ENCODE results near the gene AQP5. TPM values are rescaled to one million over a fixed set of nuclear protein-coding genes. Genes with fewer than 3 reads are reported as not detected.

Gene AQP5
- total and polyA plus RNA-seq, 2 donors (not counting 3 experiments of a cell fraction or from before 2014, with no cell fraction given): 0.95 to 2.3 TPM

DNA sequence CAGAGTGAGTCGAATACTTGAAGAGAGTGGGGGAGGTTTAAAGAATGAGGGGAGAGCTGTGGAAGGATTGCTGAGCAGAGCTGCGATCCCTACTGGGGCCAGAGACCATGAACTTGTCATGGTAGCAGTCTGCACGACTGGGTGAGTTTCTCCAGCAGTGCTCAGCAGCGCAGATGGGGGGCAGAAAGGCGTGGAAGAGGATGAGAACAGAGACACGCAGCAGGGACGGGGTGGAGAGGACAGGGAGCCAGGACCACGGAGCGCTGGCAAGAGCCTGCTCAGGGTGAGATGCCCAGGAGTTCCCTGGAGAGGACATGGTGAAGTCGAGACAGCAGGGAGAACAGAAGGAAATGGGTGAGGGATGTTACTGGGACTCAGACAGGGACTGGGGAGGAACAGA, 9.0 kb downstream of the AQP5 start:
- no peak overlapping the region for H3K9ac ChIP-seq (replicated peaks; ENCODE audit: extremely low read depth, insufficient read depth, low read length)
- BruUV-seq (replicated peaks): no TSS peak
- H3K36me3 ChIP-seq (ENCODE audit: control insufficient read depth in 2 of 2, extremely low read depth in 1 of 2, insufficient read depth in 2 of 2, low read length in 2 of 2): no peaks in the 10 kb centered on the region
- FAIRE-seq (no peak), DNase-seq (ENCODE audit: low read depth, low spot score) (no peak)
- H3K9me1 ChIP-seq (replicated peaks; ENCODE audit: control insufficient read depth, extremely low read depth, insufficient read depth, low read length): no peaks in the 10 kb centered on the region
- H4K20me1 ChIP-seq (replicated peaks; ENCODE audit: control insufficient read depth, extremely low read depth, insufficient read depth, low read length): no peaks in the 10 kb centered on the region
- dilution Hi-C loops (cut with MboI; ENCODE audit: extremely low pct_ligation_motif_present, low sequenced_read_pairs): loop anchor here (25.0 kb wide), 1 partner anchor 92 kb away; the partner anchor contains the start of gene ASIC1
- H3K27me3 ChIP-seq (ENCODE audit: control insufficient read depth in 2 of 2, insufficient read depth in 2 of 2, low read length in 2 of 2): peaks cover 16 to 18% of the 10 kb centered on the region in 2 experiments
- no peak overlapping the region for H2AFZ ChIP-seq (ENCODE audit: low read depth, low read length)
- H3K9me3 ChIP-seq (replicated peaks; ENCODE audit: control insufficient read depth, insufficient read depth, low read length): no peaks in the 10 kb centered on the region
- ChIA-PET POLR2A (no interaction called here), CTCF (interaction anchor here (1.4 to 11.4 kb wide), 6 partner anchors 11 to 114 kb away, joined by 4 to 317 read pairs (median 147); partner anchors contain the start of genes ASIC1 and SMARCD1)
- H3K27ac ChIP-seq (ENCODE audit: insufficient read depth, low read depth, low read length): no peak overlapping the region
- peaks cover 4% of the 10 kb centered on the region for H3K4me1 ChIP-seq (ENCODE audit: control insufficient read depth, extremely low read depth, insufficient read depth, low read length)
- TF ChIP-seq POLR2A (IDR thresholded peaks at IDR 0.05; ENCODE audit: low read depth, low read length) (no peak), MYC (IDR thresholded peaks at IDR 0.05; ENCODE audit: low read depth, low read length) (no peak), GATA2 (IDR thresholded peaks at IDR 0.05; ENCODE audit: insufficient read depth, insufficient read length, low read depth, low read length) (no peak), EZH2 (IDR thresholded peaks at IDR 0.05; ENCODE audit: borderline replicate concordance, low read depth, low read length, severe bottlenecking) (no peak), POLR2AphosphoS5 (IDR thresholded peaks at IDR 0.05; ENCODE audit: insufficient read depth, low read depth, low read length) (no peak)
- TF ChIP-seq, protein P1, sequence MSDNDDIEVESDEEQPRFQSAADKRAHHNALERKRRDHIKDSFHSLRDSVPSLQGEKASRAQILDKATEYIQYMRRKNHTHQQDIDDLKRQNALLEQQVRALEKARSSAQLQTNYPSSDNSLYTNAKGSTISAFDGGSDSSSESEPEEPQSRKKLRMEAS (IDR thresholded peaks at IDR 0.05; ENCODE audit: insufficient read depth, insufficient read length): no peak
- no peaks in the 10 kb centered on the region for H3K79me2 ChIP-seq (ENCODE audit: control insufficient read depth, insufficient read depth, low read length)
- intact Hi-C loops (cut with micrococcal nuclease): no loop called here
- no peak overlapping the region for H3K4me2 ChIP-seq (ENCODE audit: insufficient read depth, low read length)
- H3K4me3 ChIP-seq (replicated peaks in 1 of 3; ENCODE audit: insufficient read depth in 1 of 3, low read depth in 1 of 3, low read length in 3 of 3): no peak overlapping the region

DNA sequence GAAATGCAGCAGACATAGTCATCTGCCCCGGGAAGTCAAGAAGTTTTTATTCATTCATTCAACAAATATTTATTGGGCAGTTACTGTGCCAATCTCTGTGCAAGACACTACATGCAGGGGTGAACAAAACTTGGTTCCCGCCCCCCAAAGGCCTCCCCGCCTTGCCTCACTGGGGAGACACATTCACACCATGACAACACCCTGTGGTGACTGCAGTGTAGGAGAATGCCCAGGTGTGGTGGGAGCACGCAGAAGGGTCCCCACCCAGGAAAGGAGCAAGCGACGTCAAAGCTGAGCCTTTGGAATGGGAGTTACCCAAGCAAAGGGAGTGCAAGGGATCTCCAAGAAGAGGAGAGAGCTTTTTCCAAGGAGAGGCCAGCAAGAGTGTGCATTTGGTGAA, 9.5 kb downstream of the AQP5 start:
- BruUV-seq (replicated peaks): no TSS peak
- Histone ChIP-seq H3K9ac (replicated peaks; ENCODE audit: extremely low read depth, insufficient read depth, low read length) (no peak overlapping the region), H3K4me3 (replicated peaks in 1 of 3; ENCODE audit: insufficient read depth in 1 of 3, low read depth in 1 of 3, low read length in 3 of 3) (no peak overlapping the region), H3K9me3 (replicated peaks; ENCODE audit: control insufficient read depth, insufficient read depth, low read length) (no peaks in the 10 kb centered on the region), H3K27me3 (ENCODE audit: control insufficient read depth in 2 of 2, insufficient read depth in 2 of 2, low read length in 2 of 2) (peaks cover 16 to 18% of the 10 kb centered on the region in 2 experiments), H3K27ac (ENCODE audit: insufficient read depth, low read depth, low read length) (no peak overlapping the region), H3K79me2 (ENCODE audit: control insufficient read depth, insufficient read depth, low read length) (no peaks in the 10 kb centered on the region), H3K4me1 (ENCODE audit: control insufficient read depth, extremely low read depth, insufficient read depth, low read length) (peaks cover 4% of the 10 kb centered on the region), H3K9me1 (replicated peaks; ENCODE audit: control insufficient read depth, extremely low read depth, insufficient read depth, low read length) (no peaks in the 10 kb centered on the region), H3K4me2 (ENCODE audit: insufficient read depth, low read length) (no peak overlapping the region), H2AFZ (ENCODE audit: low read depth, low read length) (no peak overlapping the region), H3K36me3 (ENCODE audit: control insufficient read depth in 2 of 2, extremely low read depth in 1 of 2, insufficient read depth in 2 of 2, low read length in 2 of 2) (no peaks in the 10 kb centered on the region), H4K20me1 (replicated peaks; ENCODE audit: control insufficient read depth, extremely low read depth, insufficient read depth, low read length) (no peaks in the 10 kb centered on the region)
- TF ChIP-seq FOS (IDR thresholded peaks at IDR 0.05; ENCODE audit: borderline replicate concordance, insufficient read depth, low read length): no peak
- TF ChIP-seq MYC (IDR thresholded peaks at IDR 0.05; ENCODE audit: low read depth, low read length): no peak
- TF ChIP-seq, protein P2, sequence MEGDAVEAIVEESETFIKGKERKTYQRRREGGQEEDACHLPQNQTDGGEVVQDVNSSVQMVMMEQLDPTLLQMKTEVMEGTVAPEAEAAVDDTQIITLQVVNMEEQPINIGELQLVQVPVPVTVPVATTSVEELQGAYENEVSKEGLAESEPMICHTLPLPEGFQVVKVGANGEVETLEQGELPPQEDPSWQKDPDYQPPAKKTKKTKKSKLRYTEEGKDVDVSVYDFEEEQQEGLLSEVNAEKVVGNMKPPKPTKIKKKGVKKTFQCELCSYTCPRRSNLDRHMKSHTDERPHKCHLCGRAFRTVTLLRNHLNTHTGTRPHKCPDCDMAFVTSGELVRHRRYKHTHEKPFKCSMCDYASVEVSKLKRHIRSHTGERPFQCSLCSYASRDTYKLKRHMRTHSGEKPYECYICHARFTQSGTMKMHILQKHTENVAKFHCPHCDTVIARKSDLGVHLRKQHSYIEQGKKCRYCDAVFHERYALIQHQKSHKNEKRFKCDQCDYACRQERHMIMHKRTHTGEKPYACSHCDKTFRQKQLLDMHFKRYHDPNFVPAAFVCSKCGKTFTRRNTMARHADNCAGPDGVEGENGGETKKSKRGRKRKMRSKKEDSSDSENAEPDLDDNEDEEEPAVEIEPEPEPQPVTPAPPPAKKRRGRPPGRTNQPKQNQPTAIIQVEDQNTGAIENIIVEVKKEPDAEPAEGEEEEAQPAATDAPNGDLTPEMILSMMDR (IDR thresholded peaks at IDR 0.05; ENCODE audit: extremely low read depth in 1 of 2, insufficient read depth in 1 of 2, low read depth in 1 of 2, low read length in 2 of 2): no peak
- TF ChIP-seq EZH2 (IDR thresholded peaks at IDR 0.05; ENCODE audit: borderline replicate concordance, low read depth, low read length, severe bottlenecking): no peak
- TF ChIP-seq POLR2A (IDR thresholded peaks at IDR 0.05; ENCODE audit: low read depth, low read length): no peak
- TF ChIP-seq GATA2 (IDR thresholded peaks at IDR 0.05; ENCODE audit: insufficient read depth, insufficient read length, low read depth, low read length): no peak
- no peak for TF ChIP-seq POLR2AphosphoS5 (IDR thresholded peaks at IDR 0.05; ENCODE audit: insufficient read depth, low read depth, low read length)
- dilution Hi-C loops (cut with MboI; ENCODE audit: extremely low pct_ligation_motif_present, low sequenced_read_pairs): loop anchor here (25.0 kb wide), 1 partner anchor 91 kb away; the partner anchor contains the start of gene ASIC1
- intact Hi-C loops (cut with micrococcal nuclease): no loop called here
- no peak for FAIRE-seq
- POLR2A ChIA-PET: interaction anchor here (0.6 kb wide), 1 partner anchor 23 kb away, joined by 3 read pairs; no protein-coding TSS in a partner anchor
- no peak for DNase-seq (ENCODE audit: low read depth, low spot score)
- CTCF ChIA-PET: interaction anchor here (1.7 to 11.4 kb wide), 5 partner anchors 13 to 105 kb away, joined by 4 to 317 read pairs (median 168); partner anchors contain the start of gene ASIC1

All from endothelial cell of umbilical vein (primary cell).